ENCODE measurements around the gene BCL11A. TPM values are rescaled to one million over a fixed set of nuclear protein-coding genes. Genes with fewer than 3 reads are reported as not detected.

The BCL11A gene
- total RNA-seq (1 to 10 TPM; 2.5 to 9.2 TPM), total RNA-seq (0.08 to 0.70 reads per million in 2 donors)

- H3K27ac Mint-ChIP-seq: no peak within 1 kb of the TSS
- peaks cover 3% of the 10 kb centered on the region for H3K36me3 Mint-ChIP-seq (ENCODE audit: low read depth)
- peaks cover 3% of the 10 kb centered on the region for H3K9me3 ChIP-seq (ENCODE audit: control insufficient read depth, low read length, poor library complexity, severe bottlenecking)
- ATAC-seq (no peak), DNase-seq (no peak)
- H3K4me3 Mint-ChIP-seq: peak within 1 kb of the TSS; percentile 94
- peaks cover 30% of the 10 kb centered on the region for H3K4me1 Mint-ChIP-seq
- H3K27me3 Mint-ChIP-seq: peaks cover 43% of the 10 kb centered on the region
Observed at GRCh38 chr2:60553495-60554073, at the start of gene BCL11A. Gene BCL11A (minus strand): TSS chr2:60553654. CDS start chr2:60553270, 384 bp downstream.

- no peaks in the 10 kb centered on the region for H3K4me1 Mint-ChIP-seq
- no peaks in the 10 kb centered on the region for H3K9me3 ChIP-seq (ENCODE audit: control insufficient read depth, low read length, poor library complexity, severe bottlenecking)
- H3K4me3 Mint-ChIP-seq: no peak overlapping the region
- peaks cover 65% of the 10 kb centered on the region for H3K27me3 Mint-ChIP-seq
- ATAC-seq: no peak
- no peak for DNase-seq
- H3K27ac Mint-ChIP-seq: no peak overlapping the region
- H3K36me3 Mint-ChIP-seq (ENCODE audit: low read depth): peaks cover 2% of the 10 kb centered on the region
Observed at GRCh38 chr2:60602828-60603532, 49.5 kb upstream of the BCL11A start.

DNA sequence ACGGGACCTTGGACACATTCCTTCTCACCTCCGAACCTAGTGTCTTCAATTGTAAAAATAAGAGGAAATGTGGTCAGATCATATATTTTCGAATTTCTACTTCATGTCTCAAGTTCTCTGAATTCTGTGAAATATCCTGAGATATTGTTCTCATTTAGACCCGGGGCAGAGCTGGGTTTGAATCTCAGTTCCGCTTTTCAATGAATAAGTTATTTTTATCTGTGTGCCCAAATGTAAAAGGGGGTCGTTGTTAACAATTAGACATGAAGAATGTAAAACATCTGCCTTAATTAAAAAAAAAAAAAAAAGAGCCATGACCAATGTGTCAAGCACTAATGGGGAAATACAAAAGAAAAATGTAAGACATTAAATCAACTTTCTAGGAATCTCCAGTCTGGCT is 48.9 kb upstream of the BCL11A start:
- no peaks in the 10 kb centered on the region for H3K4me1 Mint-ChIP-seq
- H3K9me3 ChIP-seq (ENCODE audit: control insufficient read depth, low read length, poor library complexity, severe bottlenecking): no peaks in the 10 kb centered on the region
- ATAC-seq (no peak), DNase-seq (no peak)
- H3K27ac Mint-ChIP-seq: no peak overlapping the region
- peaks cover 2% of the 10 kb centered on the region for H3K36me3 Mint-ChIP-seq (ENCODE audit: low read depth)
- H3K27me3 Mint-ChIP-seq: peaks cover 68% of the 10 kb centered on the region
- H3K4me3 Mint-ChIP-seq: no peak overlapping the region

GRCh38 chr2:60598271-60598670 is 44.8 kb upstream of the BCL11A start:
- no peaks in the 10 kb centered on the region for H3K9me3 ChIP-seq (ENCODE audit: control insufficient read depth, low read length, poor library complexity, severe bottlenecking)
- DNase-seq: no peak
- Mint-ChIP-seq H3K36me3 (ENCODE audit: low read depth) (peaks cover 2% of the 10 kb centered on the region), H3K27me3 (peaks cover 58% of the 10 kb centered on the region), H3K27ac (no peak overlapping the region), H3K4me3 (no peak overlapping the region), H3K4me1 (no peaks in the 10 kb centered on the region)
- ATAC-seq: no peak

GRCh38 chr2:60597346-60597745 is 43.9 kb upstream of the BCL11A start:
- no peaks in the 10 kb centered on the region for H3K9me3 ChIP-seq (ENCODE audit: control insufficient read depth, low read length, poor library complexity, severe bottlenecking)
- Mint-ChIP-seq H3K27me3 (peaks cover 49% of the 10 kb centered on the region), H3K4me1 (no peaks in the 10 kb centered on the region), H3K36me3 (ENCODE audit: low read depth) (peaks cover 2% of the 10 kb centered on the region), H3K27ac (no peak overlapping the region), H3K4me3 (no peak overlapping the region)
- ATAC-seq: no peak
- DNase-seq: no peak

DNA sequence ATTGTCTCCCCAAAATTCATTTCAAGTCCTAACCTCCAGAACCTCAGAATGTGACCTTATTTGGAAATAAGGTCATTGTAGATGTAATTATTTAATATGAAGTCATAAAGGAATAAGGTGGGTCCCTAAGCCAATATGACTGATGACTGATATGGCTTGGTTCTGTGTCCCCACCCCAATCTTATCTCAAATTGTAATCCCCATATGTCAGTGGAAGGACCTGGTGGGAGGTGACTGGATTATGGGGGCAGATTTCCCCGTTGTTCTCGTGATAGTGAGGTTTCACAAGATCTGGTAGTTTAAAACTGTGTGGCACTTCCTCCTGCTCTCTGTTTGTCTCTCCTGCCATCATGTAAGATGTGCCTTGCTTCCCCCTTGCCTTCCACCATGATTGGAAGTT is 43.0 kb upstream of the BCL11A start:
- ATAC-seq (no peak), DNase-seq (no peak)
- Mint-ChIP-seq H3K4me3 (no peak overlapping the region), H3K27me3 (peaks cover 44% of the 10 kb centered on the region), H3K27ac (no peak overlapping the region), H3K36me3 (ENCODE audit: low read depth) (no peaks in the 10 kb centered on the region), H3K4me1 (no peaks in the 10 kb centered on the region)
- no peaks in the 10 kb centered on the region for H3K9me3 ChIP-seq (ENCODE audit: control insufficient read depth, low read length, poor library complexity, severe bottlenecking)

GRCh38 chr2:60595953-60596352 is 42.5 kb upstream of the BCL11A start:
- no peak for DNase-seq
- H3K9me3 ChIP-seq (ENCODE audit: control insufficient read depth, low read length, poor library complexity, severe bottlenecking): no peaks in the 10 kb centered on the region
- Mint-ChIP-seq H3K27ac (no peak overlapping the region), H3K4me1 (no peaks in the 10 kb centered on the region), H3K27me3 (peaks cover 47% of the 10 kb centered on the region), H3K36me3 (ENCODE audit: low read depth) (peaks cover 1% of the 10 kb centered on the region), H3K4me3 (no peak overlapping the region)
- no peak for ATAC-seq

DNA sequence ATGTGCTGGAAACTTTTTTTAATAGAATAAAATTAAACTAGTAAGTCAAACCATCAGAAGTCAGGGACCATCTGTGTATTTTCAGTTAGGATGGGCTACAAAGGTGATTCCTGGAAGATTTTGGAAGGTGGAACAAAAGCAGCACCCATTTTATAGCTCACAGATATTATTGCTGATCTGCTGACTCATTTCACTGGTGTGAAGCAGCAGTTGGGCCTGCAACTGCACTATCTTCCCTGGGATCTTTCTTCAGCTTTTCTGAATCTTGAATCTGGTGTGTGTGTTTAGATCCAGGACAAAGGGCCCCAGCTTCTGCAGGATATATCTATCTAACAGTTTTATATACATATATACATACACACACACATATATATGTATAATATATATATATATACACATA is 35.6 kb upstream of the BCL11A start:
- Mint-ChIP-seq H3K27me3 (peaks cover 60% of the 10 kb centered on the region), H3K4me3 (no peak overlapping the region), H3K4me1 (no peaks in the 10 kb centered on the region), H3K36me3 (ENCODE audit: low read depth) (peaks cover 2% of the 10 kb centered on the region), H3K27ac (no peak overlapping the region)
- DNase-seq (no peak), ATAC-seq (no peak)
- H3K9me3 ChIP-seq (ENCODE audit: control insufficient read depth, low read length, poor library complexity, severe bottlenecking): no peaks in the 10 kb centered on the region

DNA sequence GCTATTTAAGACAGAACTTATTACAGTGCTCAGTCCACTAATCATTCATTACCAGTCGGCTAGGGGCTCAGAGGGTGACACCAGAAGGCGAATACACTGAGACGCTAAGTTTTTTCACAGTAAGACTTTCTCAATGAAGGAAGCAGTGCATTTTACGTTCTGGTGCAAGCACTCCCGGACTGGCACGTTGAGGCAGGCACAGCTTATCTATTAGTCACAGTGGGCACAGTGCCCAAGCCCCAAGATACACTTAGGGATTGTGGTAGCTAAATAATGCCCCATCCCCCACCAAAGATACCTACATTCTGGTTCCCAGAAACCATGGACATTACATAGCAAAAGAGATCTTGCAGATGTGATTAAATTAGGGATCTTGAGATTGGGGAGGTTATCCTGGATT is 32.6 kb upstream of the BCL11A start:
- H3K9me3 ChIP-seq (ENCODE audit: control insufficient read depth, low read length, poor library complexity, severe bottlenecking): no peaks in the 10 kb centered on the region
- Mint-ChIP-seq H3K36me3 (ENCODE audit: low read depth) (peaks cover 2% of the 10 kb centered on the region), H3K4me3 (no peak overlapping the region), H3K4me1 (peaks cover 3% of the 10 kb centered on the region), H3K27ac (no peak overlapping the region), H3K27me3 (peaks cover 68% of the 10 kb centered on the region)
- DNase-seq: no peak
- ATAC-seq: no peak

DNA sequence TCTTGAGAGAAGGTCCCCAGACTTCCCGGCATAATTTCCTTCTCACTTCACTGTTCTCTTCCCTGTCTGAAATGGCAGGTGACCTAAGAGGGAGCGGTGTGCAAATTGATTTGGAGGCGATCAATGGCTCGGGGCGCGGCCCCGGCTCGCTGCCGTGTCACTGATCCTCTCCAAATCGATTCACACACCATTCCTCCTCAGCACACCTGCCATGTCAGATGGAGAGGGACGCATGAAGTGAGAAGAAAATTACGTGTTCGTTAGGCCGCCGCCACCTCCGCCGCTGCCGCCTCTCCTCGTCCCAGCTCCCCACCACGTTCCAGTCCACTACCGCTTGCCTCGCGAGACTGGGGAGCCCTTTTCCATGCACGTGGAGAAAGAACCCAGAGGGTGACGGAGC is 31.8 kb upstream of the BCL11A start:
- no peak for DNase-seq
- Mint-ChIP-seq H3K4me3 (no peak overlapping the region), H3K4me1 (peaks cover 3% of the 10 kb centered on the region), H3K36me3 (ENCODE audit: low read depth) (no peaks in the 10 kb centered on the region), H3K27ac (no peak overlapping the region), H3K27me3 (peaks cover 68% of the 10 kb centered on the region)
- no peak for ATAC-seq
- no peaks in the 10 kb centered on the region for H3K9me3 ChIP-seq (ENCODE audit: control insufficient read depth, low read length, poor library complexity, severe bottlenecking)

DNA sequence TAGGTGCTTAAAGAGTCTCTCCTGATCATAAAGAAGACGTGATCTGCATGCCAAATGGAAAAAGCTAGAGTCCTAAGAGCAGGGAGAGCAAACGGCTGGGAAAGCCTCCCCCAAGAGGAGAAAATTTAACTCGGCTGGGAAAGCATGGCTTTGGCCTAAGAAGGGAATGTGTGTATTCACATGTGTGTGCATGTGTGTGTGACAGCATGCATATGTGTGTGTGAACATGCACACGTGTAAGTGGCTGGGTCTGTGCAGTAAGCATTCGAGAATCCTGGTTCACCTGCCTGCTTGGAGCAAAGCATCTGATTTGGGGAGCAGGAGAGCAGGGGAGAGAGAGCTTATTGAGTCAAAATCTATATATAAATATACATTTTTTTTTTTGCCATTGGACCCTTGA is 30.1 kb upstream of the BCL11A start:
- no peaks in the 10 kb centered on the region for H3K36me3 Mint-ChIP-seq (ENCODE audit: low read depth)
- H3K9me3 ChIP-seq (ENCODE audit: control insufficient read depth, low read length, poor library complexity, severe bottlenecking): no peaks in the 10 kb centered on the region
- ATAC-seq (no peak), DNase-seq (no peak)
- peak overlapping the region; percentile 41 for H3K4me3 Mint-ChIP-seq
- peaks cover 76% of the 10 kb centered on the region for H3K27me3 Mint-ChIP-seq
- H3K4me1 Mint-ChIP-seq: peaks cover 3% of the 10 kb centered on the region
- no peak overlapping the region for H3K27ac Mint-ChIP-seq

DNA sequence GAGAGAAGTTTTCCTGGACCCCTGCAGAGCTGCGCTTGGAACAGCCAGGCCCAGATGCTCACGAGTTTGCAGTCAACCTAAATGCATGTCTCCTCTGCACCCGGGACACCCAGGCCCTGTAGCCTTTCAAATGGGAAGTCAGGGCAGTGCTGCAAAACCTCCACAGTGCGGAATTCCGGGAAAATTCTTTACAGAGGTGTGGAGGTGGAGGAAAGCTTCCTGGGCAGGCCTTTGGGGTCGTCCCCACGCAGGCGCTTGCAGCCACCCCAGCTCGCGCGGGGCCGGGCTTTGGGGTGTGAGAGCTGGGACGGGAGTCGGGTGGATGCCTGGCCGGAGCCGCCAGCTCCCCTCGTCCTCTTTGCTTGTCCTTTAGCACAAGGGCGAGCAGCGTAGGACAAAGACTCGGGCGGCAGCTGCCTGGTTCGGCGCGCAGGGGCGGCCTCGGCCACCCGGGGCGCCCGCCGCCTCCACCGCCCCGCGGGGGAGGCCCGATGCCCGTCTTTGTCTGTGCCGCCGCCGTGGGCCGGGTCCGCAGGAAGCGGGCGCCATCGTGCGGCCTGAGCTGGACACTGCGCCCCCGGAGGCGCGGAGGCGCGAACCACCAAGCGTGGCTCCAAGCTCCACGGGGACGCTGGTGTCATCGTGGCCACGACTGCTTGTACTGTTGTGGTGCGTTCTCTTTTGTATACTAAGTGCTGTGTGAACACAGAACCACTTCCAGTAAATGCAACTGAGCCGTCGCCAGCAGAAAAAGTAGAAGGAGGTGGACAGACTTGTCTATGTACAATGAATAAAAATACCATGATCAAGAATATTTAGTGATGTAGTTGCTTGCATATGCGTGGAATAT is 28.2 kb upstream of the BCL11A start:
- Mint-ChIP-seq H3K36me3 (ENCODE audit: low read depth) (no peaks in the 10 kb centered on the region), H3K4me3 (no peak overlapping the region), H3K27ac (no peak overlapping the region), H3K27me3 (peaks cover 64% of the 10 kb centered on the region), H3K4me1 (peaks cover 3% of the 10 kb centered on the region)
- DNase-seq: peak; percentile 29 to 48 (median 31)
- peak; percentile 93 for ATAC-seq
- H3K9me3 ChIP-seq (ENCODE audit: control insufficient read depth, low read length, poor library complexity, severe bottlenecking): no peaks in the 10 kb centered on the region

- DNase-seq (no peak), ATAC-seq (no peak)
- no peak overlapping the region for H3K27ac Mint-ChIP-seq
- H3K4me3 Mint-ChIP-seq: no peak overlapping the region
- no peaks in the 10 kb centered on the region for H3K9me3 ChIP-seq (ENCODE audit: control insufficient read depth, low read length, poor library complexity, severe bottlenecking)
- no peaks in the 10 kb centered on the region for H3K36me3 Mint-ChIP-seq (ENCODE audit: low read depth)
- H3K4me1 Mint-ChIP-seq: peaks cover 3% of the 10 kb centered on the region
- peaks cover 51% of the 10 kb centered on the region for H3K27me3 Mint-ChIP-seq
Observed at GRCh38 chr2:60577682-60578283, 24.3 kb upstream of the BCL11A start.

All from T-helper 17 cell (primary cell).